Measurements from ENCODE around the gene GCSAM. TPM values are rescaled to one million over a fixed set of nuclear protein-coding genes. Genes with fewer than 3 reads are reported as not detected.

The GCSAM gene
- total RNA-seq, 1 experiment from 2014 or later: not detected

DNA sequence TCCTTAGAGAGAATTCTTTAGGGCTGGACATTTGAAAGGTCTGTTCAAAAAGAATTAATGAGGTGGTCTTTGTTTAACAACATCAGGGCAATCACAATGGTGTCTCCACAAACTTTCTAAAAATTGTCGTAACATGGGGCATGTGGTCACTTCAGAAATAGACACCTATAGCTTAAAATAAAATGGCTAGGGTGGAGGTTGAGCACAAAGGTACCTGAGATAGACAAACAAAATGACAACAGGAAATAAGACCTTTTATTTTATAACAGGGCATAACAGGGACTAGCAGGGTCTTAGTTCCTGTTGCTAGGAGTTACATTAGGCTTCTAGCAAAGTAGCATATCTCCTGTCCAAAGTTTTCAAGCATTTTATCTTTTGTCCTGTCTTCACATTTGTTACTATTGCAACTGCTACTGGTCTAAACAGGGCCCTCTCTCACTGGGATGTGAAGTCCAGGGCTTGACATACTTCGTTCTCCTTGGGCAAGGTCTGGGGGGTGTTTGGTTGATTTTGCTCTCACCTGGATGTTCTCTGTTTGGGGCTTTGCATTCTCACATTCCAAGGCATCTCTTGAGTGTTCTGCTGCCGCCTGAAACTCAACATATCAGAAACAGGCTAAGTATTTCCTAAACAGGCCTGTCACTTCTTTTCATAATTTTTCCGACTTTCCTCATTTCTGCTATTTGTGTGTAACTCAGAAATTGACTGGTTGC is 3.0 kb downstream of the GCSAM start:
- no peak for DNase-seq (ENCODE audit: low read depth)

GRCh38 chr3:112128843-112129727 is 4.0 kb downstream of the GCSAM start:
- no peak for DNase-seq (ENCODE audit: low read depth)

- no peak for DNase-seq (ENCODE audit: low read depth)
Observed at GRCh38 chr3:112127522-112128494, 5.2 kb downstream of the GCSAM start.

DNA sequence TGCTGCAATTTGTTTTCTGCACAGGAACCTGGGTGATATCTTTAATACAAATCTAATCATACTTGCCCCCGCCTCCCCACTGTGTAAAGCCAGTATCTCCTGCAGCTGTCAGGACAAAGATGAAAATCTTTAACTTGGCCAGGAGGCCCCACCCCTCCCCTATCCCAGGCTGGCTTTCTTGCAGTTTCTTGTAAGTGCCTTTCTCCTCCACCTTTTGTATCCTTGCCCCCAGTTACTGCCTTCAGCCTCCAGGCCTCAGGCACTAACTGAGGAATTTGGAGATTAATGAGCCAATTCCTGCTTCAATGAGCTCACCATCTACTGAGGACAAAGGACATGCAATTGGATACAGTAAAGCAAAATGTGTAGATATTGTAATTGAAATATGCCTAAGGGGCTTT is 6.5 kb downstream of the GCSAM start:
- no peak for DNase-seq (ENCODE audit: low read depth)

DNA sequence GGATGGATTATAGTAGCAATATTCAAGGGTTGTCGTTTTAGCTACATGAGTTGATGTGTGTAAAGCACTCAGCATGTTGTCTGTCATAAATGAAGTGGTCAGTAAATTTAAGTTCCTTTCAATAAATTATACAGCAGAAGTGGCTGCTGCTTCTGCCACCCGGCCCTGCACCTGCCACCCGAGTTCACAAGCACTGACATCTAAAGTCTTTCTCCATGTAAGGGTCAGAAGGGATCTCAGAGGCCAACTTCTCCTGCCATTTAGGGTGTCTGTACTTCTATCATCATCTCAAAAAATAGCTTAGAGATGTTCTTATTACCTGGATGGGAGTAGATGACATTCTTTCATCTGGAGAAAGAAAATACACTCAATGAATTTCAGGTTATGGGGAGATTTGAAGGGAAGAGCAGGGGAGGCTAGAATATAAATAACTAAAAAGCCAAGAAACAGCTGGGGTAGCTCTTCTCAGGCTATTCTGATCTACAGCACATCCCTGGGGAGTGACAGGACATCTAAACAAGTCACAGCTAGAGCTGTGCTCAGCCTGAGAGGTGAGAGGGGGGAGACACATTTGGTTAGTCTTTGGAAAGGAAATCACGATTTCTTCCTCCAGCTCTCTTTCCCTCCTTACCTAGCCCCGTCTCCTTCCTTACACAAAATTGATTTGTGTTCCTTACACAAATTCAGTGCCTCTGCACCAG is 8.0 kb downstream of the GCSAM start:
- no peak for DNase-seq (ENCODE audit: low read depth)

- no peak for DNase-seq (ENCODE audit: low read depth)
Observed at GRCh38 chr3:112123548-112123947, 9.5 kb downstream of the GCSAM start.

DNA sequence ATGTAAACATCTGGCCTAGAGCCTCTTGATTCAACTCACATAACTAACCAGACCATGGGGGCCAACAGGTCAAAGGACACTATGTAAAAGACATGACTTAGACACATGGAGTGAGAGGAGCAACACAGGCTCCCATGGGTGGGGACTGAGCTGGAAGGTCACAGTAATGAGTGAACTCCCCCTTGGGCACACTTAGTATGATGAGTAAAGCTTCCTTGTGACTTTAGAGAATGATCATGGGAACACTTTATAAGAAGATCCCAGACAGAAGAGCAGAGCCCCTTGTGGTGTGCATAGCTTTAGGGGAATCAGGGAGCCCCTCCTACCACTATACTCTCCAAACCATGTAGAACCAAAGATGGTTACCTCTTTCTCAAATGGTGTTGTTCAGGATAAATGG is 10.2 kb downstream of the GCSAM start:
- DNase-seq (ENCODE audit: low read depth): no peak

GRCh38 chr3:112121577-112122547 is 11.2 kb downstream of the GCSAM start:
- no peak for DNase-seq (ENCODE audit: low read depth)

DNA sequence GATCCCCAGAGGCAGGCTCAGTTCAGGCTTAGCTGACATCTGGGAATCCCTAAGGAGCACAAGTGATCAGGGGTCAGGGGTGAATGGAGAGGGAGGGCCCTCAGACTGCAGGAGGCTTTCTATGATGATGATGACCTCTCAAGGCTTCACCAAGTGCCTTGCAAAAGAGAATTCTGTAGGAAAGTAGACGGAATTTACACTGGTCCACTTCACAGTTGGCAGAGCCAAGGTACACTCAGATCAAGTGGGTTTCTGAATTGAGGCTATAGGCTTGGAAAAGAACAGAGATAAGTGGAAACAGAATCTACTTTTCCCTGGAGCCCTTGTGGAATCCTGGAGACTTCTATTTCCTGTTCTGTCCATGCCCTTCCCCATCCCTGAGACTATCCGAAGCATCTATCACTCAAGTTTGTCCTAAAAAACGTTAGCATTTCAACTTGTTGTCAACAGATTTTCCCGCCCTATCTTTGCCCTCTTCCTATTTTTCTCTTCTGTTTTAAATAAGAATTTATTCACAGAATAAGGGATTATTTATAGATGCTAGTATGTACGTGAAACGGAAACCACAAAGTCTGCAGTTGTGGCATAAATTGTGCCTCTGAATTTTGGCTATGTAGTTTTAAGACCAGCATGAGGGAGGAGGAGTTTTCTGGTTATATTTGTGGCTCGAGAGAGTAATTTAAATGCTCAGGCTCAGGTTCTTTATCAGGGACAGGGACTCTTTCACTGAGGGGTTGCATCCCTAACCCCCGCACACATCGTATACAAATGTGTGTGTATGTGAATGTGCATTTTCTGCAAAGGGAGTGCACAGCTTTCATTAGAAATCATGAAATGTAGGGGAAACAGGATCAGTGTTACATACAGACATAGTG is 12.8 kb downstream of the GCSAM start:
- no peak for DNase-seq (ENCODE audit: low read depth)

- no peak for DNase-seq (ENCODE audit: low read depth)
Observed at GRCh38 chr3:112117841-112118571, 15.0 kb downstream of the GCSAM start.

GRCh38 chr3:112117415-112117814 is 15.6 kb downstream of the GCSAM start:
- no peak for DNase-seq (ENCODE audit: low read depth)

DNA sequence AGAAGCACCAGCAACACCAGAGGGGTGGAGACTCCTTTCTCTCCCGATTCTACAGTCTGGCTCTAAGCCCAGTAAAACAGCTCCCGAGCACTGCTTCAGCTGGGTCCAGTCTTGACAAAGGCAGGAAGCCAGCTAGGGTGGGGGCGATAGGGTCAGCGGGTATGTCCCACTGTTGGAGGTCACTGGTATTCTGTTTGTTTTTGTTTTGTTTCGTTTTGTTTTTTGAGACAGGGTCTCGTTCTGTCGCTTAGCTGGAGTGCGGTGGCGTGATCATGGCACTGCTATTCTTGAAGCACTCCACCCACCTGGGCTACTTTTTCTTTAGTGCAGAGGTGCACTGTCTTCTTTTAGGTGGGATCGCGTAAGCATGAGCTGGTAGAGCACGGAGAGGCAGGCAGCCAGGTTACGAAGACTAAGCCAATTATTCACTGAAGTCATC is 16.3 kb downstream of the GCSAM start:
- DNase-seq (ENCODE audit: low read depth): no peak

DNA sequence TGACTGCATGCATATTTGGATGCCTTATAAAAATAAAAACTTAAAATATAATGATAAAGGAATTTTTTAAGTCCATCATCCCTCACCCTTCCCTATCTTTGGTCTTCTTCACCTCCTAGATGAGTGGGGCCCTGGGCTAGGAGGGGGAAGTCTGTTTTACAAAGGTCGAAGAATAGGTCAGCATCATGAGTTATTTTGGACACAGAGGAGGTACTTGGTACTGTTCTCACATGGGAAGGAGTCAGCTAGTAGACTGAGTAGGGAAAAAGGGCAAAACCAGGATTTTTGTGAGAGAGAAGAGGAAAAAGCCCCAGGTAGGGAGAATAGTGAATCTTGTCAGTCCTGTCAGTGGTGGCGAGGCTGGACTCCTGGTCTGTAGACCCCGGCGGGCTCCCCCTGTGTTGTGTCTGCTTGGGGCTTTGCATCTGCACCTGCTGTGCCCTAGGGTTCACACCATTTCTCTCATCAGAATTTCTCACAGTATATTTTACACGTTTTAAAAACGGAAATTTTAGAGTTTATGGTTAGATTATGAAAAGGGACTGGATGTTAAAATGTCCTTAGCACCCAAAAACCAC is 17.2 kb downstream of the GCSAM start:
- DNase-seq (ENCODE audit: low read depth): no peak

DNA sequence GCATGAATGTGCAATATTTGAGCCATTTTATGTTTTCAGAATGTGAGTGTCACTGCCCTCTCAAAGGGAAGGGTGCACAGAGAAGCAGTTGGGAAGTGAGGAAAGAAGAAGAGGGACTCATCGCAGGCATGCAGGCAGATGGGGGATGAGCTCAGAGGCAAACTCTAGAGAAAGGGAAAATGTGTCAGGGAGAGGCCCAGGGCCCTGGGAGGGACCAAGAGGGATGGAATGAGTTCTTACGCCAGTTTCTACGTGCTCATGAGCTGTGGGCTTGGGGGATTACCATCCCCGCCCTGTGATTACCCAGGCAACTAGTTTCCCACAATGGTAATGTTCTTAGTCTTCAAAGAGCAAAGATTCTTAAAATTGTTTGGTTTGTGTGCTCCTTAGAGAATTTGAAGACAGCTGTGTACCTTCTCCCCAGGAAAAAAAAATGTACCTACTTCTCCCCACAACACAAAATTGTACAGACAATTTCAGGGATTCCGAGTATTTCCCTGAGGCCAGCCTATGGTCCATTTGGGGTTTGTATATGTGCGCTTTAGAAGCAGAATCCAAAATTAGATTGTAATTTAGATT is 17.8 kb downstream of the GCSAM start:
- no peak for DNase-seq (ENCODE audit: low read depth)

GRCh38 chr3:112114576-112115160 is 18.4 kb downstream of the GCSAM start:
- DNase-seq (ENCODE audit: low read depth): no peak

- DNase-seq (ENCODE audit: low read depth): peak; percentile 55
Observed at GRCh38 chr3:112111785-112112402, 21.2 kb downstream of the GCSAM start.

Data from HT1080 (cell line).